Glomerular visceral epithelial cell (primary cell): Measurements from ENCODE around the gene FOXD2.
"Not testable (repeated sequence)": the region's sequence is repeated elsewhere in the genome, so short reads cannot be mapped to it uniquely, and the experiment has no call there.

Source experiments
- DNase-seq: peaks from one replicate; pipeline ENCODE4 v3.0.0-alpha.2; 2016; ENCODE audit errors: extremely low spot score

The FOXD2 gene

GRCh38 chr1:47439819-47440598, 2.2 kb downstream of the FOXD2 start:
- DNase-seq, result no peak

GRCh38 chr1:47440599-47441081, 2.8 kb downstream of the FOXD2 start:
- no peak for DNase-seq

GRCh38 chr1:47441450-47442106, 3.7 kb downstream of the FOXD2 start:
- DNase-seq, result no peak

- DNase-seq, result no peak
Measured at GRCh38 chr1:47442202-47442601, 4.4 kb downstream of the FOXD2 start.

GRCh38 chr1:47442842-47443529, 5.1 kb downstream of the FOXD2 start:
- DNase-seq, result no peak

GRCh38 chr1:47443530-47444296, 5.9 kb downstream of the FOXD2 start:
- DNase-seq, result no peak

GRCh38 chr1:47444297-47444561, 6.4 kb downstream of the FOXD2 start:
- DNase-seq, result no peak

- DNase-seq, result no peak
Measured at GRCh38 chr1:47444562-47445465, 7.0 kb downstream of the FOXD2 start.

GRCh38 chr1:47445823-47446550, 8.1 kb downstream of the FOXD2 start:
- no peak for DNase-seq

GRCh38 chr1:47448462-47449222, 10.8 kb downstream of the FOXD2 start:
- no peak for DNase-seq

- DNase-seq, result no peak
Measured at GRCh38 chr1:47449822-47450552, 12.1 kb downstream of the FOXD2 start.

- DNase-seq, result no peak
Measured at GRCh38 chr1:47450606-47451005, 12.8 kb downstream of the FOXD2 start.

- DNase-seq, result no peak
Measured at GRCh38 chr1:47452426-47452825, 14.6 kb downstream of the FOXD2 start.

GRCh38 chr1:47453910-47454309, 16.1 kb downstream of the FOXD2 start:
- DNase-seq, result not testable (repeated sequence)

GRCh38 chr1:47456250-47456649, 18.4 kb downstream of the FOXD2 start:
- no peak for DNase-seq

- DNase-seq, result not testable (repeated sequence)
Measured at GRCh38 chr1:47457547-47457946, 19.7 kb downstream of the FOXD2 start.

GRCh38 chr1:47459253-47459788, 21.5 kb downstream of the FOXD2 start:
- DNase-seq, result no peak

GRCh38 chr1:47460040-47460439, 22.2 kb downstream of the FOXD2 start:
- no peak for DNase-seq

GRCh38 chr1:47460456-47460855, 22.6 kb downstream of the FOXD2 start:
- no peak for DNase-seq
